Mesenteric fat pad (tissue), 1 donor: ENCODE results near the gene POLR3A. TPM values are rescaled to one million over a fixed set of nuclear protein-coding genes. Genes with fewer than 3 reads are reported as not detected.

ENCODE experiments used
- DNase-seq: peaks from one replicate; pipeline ENCODE4 v3.0.0-alpha.2; 2020; ENCODE audit warnings: low spot score
- total RNA-seq: library from RNA; stranded (reverse); fragmentation: NEBNext Ultra II Directional; extraction: Animal tissue kit (Norgen Biotek cat#: 25700); gene quantifications from one replicate; pipeline ENCODE4 v1.2.1, GENCODE V29; 2021
- donor health status: DM: yes; HTN: yes; CAD: no.

The POLR3A gene
- total RNA-seq, 1 donor from 2014 or later = 12.0 TPM

- no peak for DNase-seq
These were observed 45.7 kb downstream of the POLR3A start for GRCh38 chr10:77983384-77984341.

DNA sequence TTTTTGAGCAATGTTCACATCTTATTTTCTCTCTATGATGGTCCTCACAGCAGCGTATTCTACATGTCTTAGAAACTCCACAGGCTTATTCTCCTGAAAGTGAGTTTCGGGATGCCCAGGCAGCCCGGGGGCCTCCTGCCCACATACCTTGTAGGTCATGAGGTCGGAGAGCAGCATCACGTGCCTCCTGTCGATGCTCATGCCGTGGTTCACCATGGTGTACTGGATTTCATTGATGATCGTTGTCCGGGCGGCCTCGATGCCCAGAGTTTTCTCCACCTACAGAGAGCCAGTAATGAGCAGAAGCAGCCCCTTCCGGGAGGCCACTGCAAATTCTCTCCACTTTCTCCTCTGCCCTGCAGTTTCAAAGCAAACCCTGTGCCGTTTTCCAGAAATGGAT lies 48.0 kb downstream of the POLR3A start:
- no peak for DNase-seq

DNA sequence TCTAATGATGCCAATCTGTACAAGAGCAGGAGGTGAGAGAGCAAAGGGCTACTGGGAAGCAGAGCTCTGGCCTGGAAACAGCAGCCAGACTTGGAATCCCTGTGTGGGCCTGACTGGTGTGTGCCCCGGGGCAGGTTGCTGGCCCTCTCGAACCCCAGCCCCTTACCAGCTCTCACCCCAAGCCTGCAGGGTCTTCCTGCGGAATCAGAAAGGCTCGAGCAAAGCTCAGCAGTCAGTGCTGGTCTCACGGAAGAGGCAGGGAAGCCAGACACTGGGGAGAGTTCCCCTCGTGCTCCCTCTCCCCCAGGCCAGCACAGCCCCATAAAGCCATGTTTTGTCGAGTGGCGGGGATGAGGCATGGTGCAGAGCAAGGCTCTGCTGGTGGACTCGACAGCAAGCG lies 50.1 kb downstream of the POLR3A start:
- DNase-seq = no peak

GRCh38 chr10:77978360-77978759 lies 51.0 kb downstream of the POLR3A start:
- no peak for DNase-seq

- no peak for DNase-seq
These were observed 51.4 kb downstream of the POLR3A start for GRCh38 chr10:77977934-77978333.

DNA sequence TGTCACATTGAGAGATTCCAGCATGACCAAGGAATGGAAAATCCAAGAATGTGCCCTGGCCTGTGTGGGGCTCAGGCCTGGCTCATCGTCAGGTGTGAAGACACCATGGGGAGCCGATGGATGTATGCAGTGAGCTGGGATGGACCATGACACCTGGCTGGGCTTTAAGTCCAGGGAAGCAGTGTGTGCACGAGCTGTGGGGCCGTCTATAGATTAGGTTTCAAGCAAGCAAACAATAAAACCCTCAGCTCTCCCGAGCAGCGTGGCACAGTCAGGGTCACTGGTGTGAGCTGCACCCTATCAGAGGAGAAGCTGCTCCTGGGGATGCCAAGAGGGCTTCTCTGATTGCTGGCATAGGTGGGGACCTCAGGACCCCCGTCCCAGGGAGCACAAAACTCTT lies 52.3 kb downstream of the POLR3A start:
- DNase-seq = peak; percentile 37

- DNase-seq = no peak
These were observed 54.1 kb downstream of the POLR3A start for GRCh38 chr10:77975086-77975666.

- DNase-seq = peak; percentile 49
These were observed 54.8 kb downstream of the POLR3A start for GRCh38 chr10:77974396-77975074.

- peak; percentile 20 for DNase-seq
These were observed 56.0 kb downstream of the POLR3A start for GRCh38 chr10:77973276-77973675.

- no peak for DNase-seq
These were observed 57.2 kb downstream of the POLR3A start for GRCh38 chr10:77972148-77972547.

DNA sequence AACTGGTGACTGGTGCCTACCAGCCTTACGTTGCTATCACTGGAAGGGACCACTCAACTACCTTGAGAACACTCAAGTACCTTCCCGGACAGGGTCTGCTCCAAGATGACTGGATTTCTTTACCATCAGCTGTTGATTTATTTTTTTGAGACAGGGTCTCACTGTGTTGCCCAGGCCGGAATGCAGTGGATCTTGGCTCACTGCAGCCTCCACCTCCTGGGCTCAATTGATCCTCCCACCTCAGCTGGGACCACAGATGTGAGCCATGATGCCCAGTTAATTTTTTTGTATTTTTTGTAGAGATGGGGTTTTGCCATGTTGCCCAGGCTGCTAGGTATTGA lies 57.5 kb downstream of the POLR3A start:
- DNase-seq = no peak

GRCh38 chr10:77970869-77971803 lies 58.2 kb downstream of the POLR3A start:
- no peak for DNase-seq

GRCh38 chr10:77969114-77969513 lies 60.2 kb downstream of the POLR3A start:
- DNase-seq = no peak

DNA sequence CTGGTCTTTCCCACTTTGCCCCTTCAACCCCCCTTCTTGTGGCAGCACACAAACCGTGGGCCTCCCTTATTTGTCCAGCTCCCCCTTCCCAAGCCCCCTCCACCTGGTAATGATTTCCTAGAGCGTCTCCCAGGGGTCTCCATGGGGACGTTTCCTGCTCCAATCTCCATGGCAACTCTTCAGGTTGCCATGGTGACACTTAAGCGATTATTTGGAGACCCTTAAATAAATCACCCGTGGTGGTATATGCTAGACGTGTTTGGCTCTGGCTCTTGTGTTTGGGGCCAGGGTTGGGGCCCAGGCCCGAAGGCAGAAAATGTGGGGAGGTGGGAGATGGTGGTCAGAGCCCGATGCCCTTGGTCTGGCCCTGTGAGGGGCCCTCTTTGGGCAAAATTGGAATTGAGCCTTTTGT lies 61.7 kb downstream of the POLR3A start:
- no peak for DNase-seq

GRCh38 chr10:77965294-77965693 lies 64.0 kb downstream of the POLR3A start:
- DNase-seq = no peak

DNA sequence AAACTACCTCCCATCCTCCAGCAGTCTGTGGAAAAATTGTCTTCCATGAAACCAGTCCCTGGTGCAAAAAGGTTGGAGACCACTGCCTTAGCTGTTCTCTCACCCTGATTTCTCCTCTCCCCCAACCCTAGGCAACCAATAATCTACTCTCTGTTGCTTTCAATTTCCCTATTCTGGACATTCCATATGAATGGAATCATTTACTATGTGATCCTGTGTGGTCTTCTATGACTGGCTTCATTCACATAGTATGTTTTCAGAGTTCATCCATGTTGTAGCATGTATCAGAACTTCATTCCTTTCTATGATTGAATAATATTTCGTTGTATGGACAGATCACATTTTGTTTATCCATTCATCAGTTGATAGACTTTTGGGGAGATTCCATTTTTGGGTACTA lies 64.5 kb downstream of the POLR3A start:
- no peak for DNase-seq

DNA sequence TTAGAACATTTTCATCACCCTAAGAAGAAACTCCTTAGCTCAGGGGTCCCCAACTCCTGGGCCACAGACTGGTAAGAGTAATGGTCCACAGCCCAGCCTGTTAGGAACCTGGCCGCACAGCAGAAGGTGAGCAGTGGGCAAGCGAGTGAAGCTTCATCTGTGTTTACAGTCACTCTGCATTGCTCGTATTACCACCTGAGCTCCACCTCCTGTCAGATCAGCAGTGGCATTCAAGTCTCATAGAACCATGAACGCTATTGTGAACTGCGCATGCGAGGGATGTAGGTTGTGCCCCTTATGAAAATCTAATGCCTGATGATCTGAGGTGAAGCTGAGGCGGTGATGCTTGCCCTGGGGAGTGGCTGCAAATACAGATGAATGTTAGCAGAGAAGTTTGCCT lies 65.4 kb downstream of the POLR3A start:
- DNase-seq = no peak

- no peak for DNase-seq
These were observed 66.8 kb downstream of the POLR3A start for GRCh38 chr10:77962350-77963146.

GRCh38 chr10:77961668-77962067 lies 67.6 kb downstream of the POLR3A start:
- DNase-seq = no peak

GRCh38 chr10:77960829-77961329 lies 68.4 kb downstream of the POLR3A start:
- DNase-seq = no peak
